GM23248 (cell line): ENCODE results near the gene SLC25A22.

Experiments used
- EZH2 ChIP-seq: fragments of 200-600 bp; sonication (generic); IDR thresholded peaks from 2 replicates; pipeline ENCODE4 v1.6.1; 2018; ENCODE audit warnings: antibody characterized with exemption, mild to moderate bottlenecking; ENCODE audit not compliant: insufficient read depth, poor library complexity, severe bottlenecking
- EZH2phosphoT487 ChIP-seq: fragments of 200-600 bp; sonication (generic); IDR thresholded peaks from 2 replicates; pipeline ENCODE4 v1.6.1; 2018; ENCODE audit warnings: antibody characterized with exemption, moderate library complexity, mild to moderate bottlenecking, low read depth; ENCODE audit not compliant: insufficient read depth

DNA sequence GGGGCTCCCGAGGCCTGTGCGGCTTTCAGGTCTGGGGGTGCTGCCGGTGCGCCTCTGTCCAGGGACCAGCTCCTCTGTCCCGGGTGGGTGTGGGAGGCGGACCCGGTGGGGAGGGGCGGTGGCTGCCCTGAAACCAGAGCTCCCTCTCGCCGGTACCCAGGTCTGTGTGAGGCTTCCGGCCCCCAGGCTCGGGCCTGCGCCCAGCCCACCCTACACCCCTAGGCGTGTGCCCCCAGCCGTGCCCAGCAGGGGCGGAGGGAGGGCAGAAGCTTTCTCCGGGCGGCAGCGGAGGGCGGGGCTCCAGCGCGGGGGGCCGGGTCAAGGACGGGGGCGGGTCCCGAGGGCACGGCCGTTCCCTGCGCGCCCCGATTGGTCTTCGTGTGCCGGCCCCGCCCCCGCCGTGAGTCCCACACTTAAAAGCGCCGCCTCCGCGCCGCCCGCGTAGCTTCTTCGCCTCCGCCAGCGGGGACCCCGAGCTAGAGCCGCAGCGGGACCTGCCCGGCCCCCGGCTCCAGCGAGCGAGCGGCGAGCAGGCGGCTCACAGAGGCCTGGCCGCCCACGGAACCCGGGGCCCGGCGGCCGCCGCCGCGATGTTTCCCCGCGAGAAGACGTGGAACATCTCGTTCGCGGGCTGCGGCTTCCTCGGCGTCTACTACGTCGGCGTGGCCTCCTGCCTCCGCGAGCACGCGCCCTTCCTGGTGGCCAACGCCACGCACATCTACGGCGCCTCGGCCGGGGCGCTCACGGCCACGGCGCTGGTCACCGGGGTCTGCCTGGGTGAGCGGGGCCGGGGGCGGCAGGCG lies 21.2 kb upstream of the SLC25A22 start:
- no peak for TF ChIP-seq EZH2phosphoT487
- TF ChIP-seq EZH2, result no peak
